Measurements from ENCODE around the gene QSOX2. TPM values are rescaled to one million over a fixed set of nuclear protein-coding genes. Genes with fewer than 3 reads are reported as not detected.

QSOX2 gene
- total and polyA plus RNA-seq, 4 donors, result 0.79 to 12.7 (median 4.3) TPM

GRCh38 chr9:136242248-136242647 lies 3.4 kb downstream of the QSOX2 start:
- no peak for TF ChIP-seq HNF4G (IDR thresholded peaks at IDR 0.05)
- no peak for TF ChIP-seq JUND (IDR thresholded peaks at IDR 0.05)
- no peak for TF ChIP-seq ATF3 (IDR thresholded peaks at IDR 0.05)
- TF ChIP-seq GABPA (IDR thresholded peaks at IDR 0.05 in 1 of 2, conservative IDR thresholded peaks at IDR 0.05 in 1 of 2), result no peak
- WGBS, result 92% methylated on average over 8 of the region's 8 CpGs
- Histone ChIP-seq H3K4me1 (ENCODE audit: control insufficient read depth in 4 of 4, insufficient read depth in 4 of 4, low read length in 3 of 4) (peaks cover 3 to 16% (median 10%) of the 10 kb centered on the region in 4 donors), H3K27ac (ENCODE audit: low read depth in 1 of 2, low read length in 2 of 2) (no peak overlapping the region), H3K4me3 (ENCODE audit: low read depth in 1 of 3, low read length in 3 of 3) (no peak overlapping the region), H3K9ac (ENCODE audit: low read depth in 1 of 2, low read length in 2 of 2) (no peak overlapping the region), H3K9me3 (ENCODE audit: control insufficient read depth in 4 of 4, low read length in 3 of 4) (no peaks in the 10 kb centered on the region), H3K36me3 (ENCODE audit: control insufficient read depth in 4 of 4, insufficient read depth in 3 of 4, low read depth in 1 of 4, low read length in 3 of 4) (no peaks in the 10 kb centered on the region), H3K27me3 (ENCODE audit: control insufficient read depth in 4 of 4, insufficient read depth in 4 of 4, low read length in 3 of 4) (no peaks in the 10 kb centered on the region)
- DNase-seq (ENCODE audit: low spot score), result no peak

- Histone ChIP-seq H3K9me3 (ENCODE audit: control insufficient read depth in 4 of 4, low read length in 3 of 4) (no peaks in the 10 kb centered on the region), H3K4me3 (ENCODE audit: low read depth in 1 of 3, low read length in 3 of 3) (no peak overlapping the region), H3K27ac (ENCODE audit: low read depth in 1 of 2, low read length in 2 of 2) (no peak overlapping the region), H3K4me1 (ENCODE audit: control insufficient read depth in 4 of 4, insufficient read depth in 4 of 4, low read length in 3 of 4) (peaks cover 3 to 16% (median 10%) of the 10 kb centered on the region in 4 donors), H3K9ac (ENCODE audit: low read depth in 1 of 2, low read length in 2 of 2) (no peak overlapping the region), H3K36me3 (ENCODE audit: control insufficient read depth in 4 of 4, insufficient read depth in 3 of 4, low read depth in 1 of 4, low read length in 3 of 4) (peaks cover 0 to 3% (median 0%) of the 10 kb centered on the region in 4 donors), H3K27me3 (ENCODE audit: control insufficient read depth in 4 of 4, insufficient read depth in 4 of 4, low read length in 3 of 4) (no peaks in the 10 kb centered on the region)
- no peak for DNase-seq (ENCODE audit: low spot score)
- TF ChIP-seq, protein P1, sequence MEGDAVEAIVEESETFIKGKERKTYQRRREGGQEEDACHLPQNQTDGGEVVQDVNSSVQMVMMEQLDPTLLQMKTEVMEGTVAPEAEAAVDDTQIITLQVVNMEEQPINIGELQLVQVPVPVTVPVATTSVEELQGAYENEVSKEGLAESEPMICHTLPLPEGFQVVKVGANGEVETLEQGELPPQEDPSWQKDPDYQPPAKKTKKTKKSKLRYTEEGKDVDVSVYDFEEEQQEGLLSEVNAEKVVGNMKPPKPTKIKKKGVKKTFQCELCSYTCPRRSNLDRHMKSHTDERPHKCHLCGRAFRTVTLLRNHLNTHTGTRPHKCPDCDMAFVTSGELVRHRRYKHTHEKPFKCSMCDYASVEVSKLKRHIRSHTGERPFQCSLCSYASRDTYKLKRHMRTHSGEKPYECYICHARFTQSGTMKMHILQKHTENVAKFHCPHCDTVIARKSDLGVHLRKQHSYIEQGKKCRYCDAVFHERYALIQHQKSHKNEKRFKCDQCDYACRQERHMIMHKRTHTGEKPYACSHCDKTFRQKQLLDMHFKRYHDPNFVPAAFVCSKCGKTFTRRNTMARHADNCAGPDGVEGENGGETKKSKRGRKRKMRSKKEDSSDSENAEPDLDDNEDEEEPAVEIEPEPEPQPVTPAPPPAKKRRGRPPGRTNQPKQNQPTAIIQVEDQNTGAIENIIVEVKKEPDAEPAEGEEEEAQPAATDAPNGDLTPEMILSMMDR (IDR thresholded peaks at IDR 0.05; ENCODE audit: low read depth, low read length, missing input control), result no peak
- no peak for TF ChIP-seq EGR1 (IDR thresholded peaks at IDR 0.05; ENCODE audit: low read depth in 2 of 2)
- 97% methylated on average over 13 of the region's 13 CpGs for WGBS
These were observed 4.1 kb downstream of the QSOX2 start for GRCh38 chr9:136241542-136241941.

- H3K27ac ChIP-seq (ENCODE audit: low read depth in 1 of 2, low read length in 2 of 2), result no peak overlapping the region
- no peaks in the 10 kb centered on the region for H3K27me3 ChIP-seq (ENCODE audit: control insufficient read depth in 4 of 4, insufficient read depth in 4 of 4, low read length in 3 of 4)
- H3K4me3 ChIP-seq (ENCODE audit: low read depth in 1 of 3, low read length in 3 of 3), result no peak overlapping the region
- H3K36me3 ChIP-seq (ENCODE audit: control insufficient read depth in 4 of 4, insufficient read depth in 3 of 4, low read depth in 1 of 4, low read length in 3 of 4), result peaks cover 0 to 6% (median 0%) of the 10 kb centered on the region in 4 donors
- TF ChIP-seq, protein P2, sequence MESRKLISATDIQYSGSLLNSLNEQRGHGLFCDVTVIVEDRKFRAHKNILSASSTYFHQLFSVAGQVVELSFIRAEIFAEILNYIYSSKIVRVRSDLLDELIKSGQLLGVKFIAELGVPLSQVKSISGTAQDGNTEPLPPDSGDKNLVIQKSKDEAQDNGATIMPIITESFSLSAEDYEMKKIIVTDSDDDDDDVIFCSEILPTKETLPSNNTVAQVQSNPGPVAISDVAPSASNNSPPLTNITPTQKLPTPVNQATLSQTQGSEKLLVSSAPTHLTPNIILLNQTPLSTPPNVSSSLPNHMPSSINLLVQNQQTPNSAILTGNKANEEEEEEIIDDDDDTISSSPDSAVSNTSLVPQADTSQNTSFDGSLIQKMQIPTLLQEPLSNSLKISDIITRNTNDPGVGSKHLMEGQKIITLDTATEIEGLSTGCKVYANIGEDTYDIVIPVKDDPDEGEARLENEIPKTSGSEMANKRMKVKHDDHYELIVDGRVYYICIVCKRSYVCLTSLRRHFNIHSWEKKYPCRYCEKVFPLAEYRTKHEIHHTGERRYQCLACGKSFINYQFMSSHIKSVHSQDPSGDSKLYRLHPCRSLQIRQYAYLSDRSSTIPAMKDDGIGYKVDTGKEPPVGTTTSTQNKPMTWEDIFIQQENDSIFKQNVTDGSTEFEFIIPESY (IDR thresholded peaks at IDR 0.05), result no peak
- TF ChIP-seq EGR1 (IDR thresholded peaks at IDR 0.05; ENCODE audit: low read depth in 2 of 2) (no peak), YY1 (IDR thresholded peaks at IDR 0.05) (no peak), TAF1 (conservative IDR thresholded peaks at IDR 0.05) (no peak), RAD21 (IDR thresholded peaks at IDR 0.05) (no peak), FOXA1 (IDR thresholded peaks at IDR 0.05) (no peak), RXRA (IDR thresholded peaks at IDR 0.05) (no peak), SP1 (IDR thresholded peaks at IDR 0.05) (no peak), ATF3 (IDR thresholded peaks at IDR 0.05) (no peak), NR2F2 (IDR thresholded peaks at IDR 0.05) (no peak)
- peaks cover 3 to 16% (median 10%) of the 10 kb centered on the region in 4 donors for H3K4me1 ChIP-seq (ENCODE audit: control insufficient read depth in 4 of 4, insufficient read depth in 4 of 4, low read length in 3 of 4)
- H3K9me3 ChIP-seq (ENCODE audit: control insufficient read depth in 4 of 4, low read length in 3 of 4), result no peaks in the 10 kb centered on the region
- WGBS, result 94% methylated on average over 20 of the region's 20 CpGs
- no peak for DNase-seq (ENCODE audit: low spot score)
- no peak overlapping the region for H3K9ac ChIP-seq (ENCODE audit: low read depth in 1 of 2, low read length in 2 of 2)
These were observed 4.7 kb downstream of the QSOX2 start for GRCh38 chr9:136240941-136241340.

Measured in liver (tissue), 9 donors.